H7 (cell line): ENCODE results near the gene TM9SF3. TPM values are rescaled to one million over a fixed set of nuclear protein-coding genes. Genes with fewer than 3 reads are reported as not detected.
"Not testable (repeated sequence)": the region's sequence is repeated elsewhere in the genome, so short reads cannot be mapped to it uniquely, and the experiment has no call there.

Source experiments
- DNase-seq: peaks from one replicate; pipeline ENCODE4 v3.0.0; 2012
- H3K27me3 ChIP-seq: 2 replicates; pipeline ENCODE4 v1.6.0; 2011; ENCODE audit warnings: mild to moderate bottlenecking, low read length; ENCODE audit not compliant: control insufficient read depth, insufficient read depth
- H3K36me3 ChIP-seq: replicated peaks from 2 replicates; pipeline ENCODE4 v1.5.1; 2011; ENCODE audit warnings: low read length; ENCODE audit not compliant: control insufficient read depth, insufficient read depth
- H3K4me3 ChIP-seq: 2 replicates; pipeline ENCODE4 v1.5.1; 2011; ENCODE audit warnings: low read depth, mild to moderate bottlenecking, control low read depth, low read length, moderate library complexity; ENCODE audit not compliant: insufficient read depth
- total RNA-seq: library from RNA; depleted of rRNA; stranded (reverse); fragments of >200 nt; shearing (Covaris generic); gene quantifications from 2 replicates; pipeline ENCODE4 v1.2.3, GENCODE V29; 2014

The TM9SF3 gene
- total RNA-seq, 1 experiment from 2014 or later, result 33.6 TPM

DNA sequence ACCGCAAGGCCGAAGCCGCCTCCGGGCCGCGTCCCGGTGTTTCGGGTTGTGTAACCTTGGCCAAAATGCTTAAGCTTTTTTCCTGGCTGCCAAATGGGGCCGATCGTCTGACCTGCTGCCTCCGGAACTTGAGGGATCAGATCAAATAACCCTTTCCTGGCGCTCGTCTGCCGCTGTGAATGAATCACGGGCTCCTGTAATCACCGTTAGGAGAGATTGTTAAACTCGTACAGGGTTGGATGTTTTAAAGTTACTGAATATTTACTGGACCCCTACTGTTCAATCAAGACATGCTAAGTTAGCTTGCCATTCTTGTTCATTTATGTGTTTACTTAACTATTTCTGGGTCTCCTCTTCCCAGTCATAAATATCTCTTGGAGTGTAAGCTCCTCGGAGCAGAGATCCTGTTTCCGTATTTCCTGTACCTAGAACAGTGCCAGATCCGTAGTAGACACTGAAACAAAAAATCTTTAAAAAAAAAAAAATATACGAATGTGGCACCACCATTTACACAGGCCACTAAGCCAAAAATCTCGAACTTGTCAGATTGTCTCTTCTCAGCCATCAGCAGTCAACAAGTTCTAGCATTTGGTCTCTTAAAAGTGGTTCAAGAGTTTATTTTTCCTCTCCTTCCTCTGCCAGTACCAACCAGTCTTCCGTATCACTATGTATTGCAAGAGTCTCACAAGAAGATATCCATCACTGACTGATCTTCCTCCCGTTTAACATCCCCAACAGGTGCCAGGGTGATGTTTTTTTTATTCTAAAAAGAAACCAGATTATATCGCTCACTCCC is 650 bp upstream of the TM9SF3 start:
- Histone ChIP-seq H3K4me3 (peak overlapping the region; percentile 78), H3K36me3 (no peaks in the 10 kb centered on the region), H3K27me3 (no peaks in the 10 kb centered on the region)
- DNase-seq, result no peak

DNA sequence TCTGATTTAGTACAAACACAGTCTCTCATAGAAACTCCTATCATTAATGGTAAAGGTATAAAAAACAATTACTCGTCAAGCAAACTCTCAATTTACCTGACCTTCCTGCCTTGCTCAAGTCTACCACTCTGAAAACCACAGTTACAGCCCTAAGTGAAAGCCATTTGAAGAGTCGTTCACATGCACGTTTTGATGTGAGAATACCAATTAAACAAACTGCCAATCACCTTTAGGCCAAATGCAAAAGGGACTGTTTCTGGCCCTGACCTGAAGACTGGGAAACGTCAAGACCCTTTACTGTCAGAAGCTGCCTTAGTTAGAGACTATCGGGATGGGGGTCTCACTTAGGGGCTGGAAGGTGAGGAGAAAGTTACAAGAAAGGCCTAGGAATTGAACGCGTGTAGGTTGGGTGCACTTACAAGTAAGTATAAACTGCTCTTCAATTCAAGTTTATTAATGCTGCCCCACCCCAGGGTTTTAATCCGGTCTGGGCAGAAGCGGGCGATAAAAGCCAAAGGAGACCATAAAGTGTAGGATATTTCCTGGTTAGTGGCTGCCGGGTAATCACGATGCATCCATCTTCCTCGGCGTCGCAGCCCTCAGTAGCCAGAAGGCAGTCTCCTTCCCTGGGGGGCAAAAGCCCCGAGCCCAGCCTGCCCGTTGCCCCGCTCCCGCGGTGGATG is 935 bp downstream of the TM9SF3 start:
- no peaks in the 10 kb centered on the region for H3K36me3 ChIP-seq
- DNase-seq, result no peak
- no peaks in the 10 kb centered on the region for H3K27me3 ChIP-seq
- peak overlapping the region; percentile 78 for H3K4me3 ChIP-seq

DNA sequence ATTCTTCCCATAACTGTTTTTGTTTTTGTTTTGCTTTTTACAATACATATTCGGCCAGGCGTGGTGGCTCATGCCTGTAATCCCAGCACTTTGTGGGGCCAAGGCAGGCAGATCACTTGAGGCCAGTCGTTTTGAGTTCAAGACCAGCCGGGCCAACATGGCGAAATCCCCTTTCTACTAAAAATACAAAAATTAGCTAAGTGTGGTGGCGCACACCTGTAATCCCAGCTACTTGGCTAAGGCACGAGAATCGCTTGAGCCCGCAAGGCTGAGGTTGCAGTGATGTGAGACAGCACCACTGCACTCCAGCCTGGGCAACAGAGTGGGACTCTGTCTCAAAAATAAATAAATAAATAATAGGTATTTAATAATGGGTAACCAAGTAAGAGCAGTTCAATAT is 2.3 kb downstream of the TM9SF3 start:
- no peaks in the 10 kb centered on the region for H3K27me3 ChIP-seq
- DNase-seq, result no peak
- no peaks in the 10 kb centered on the region for H3K36me3 ChIP-seq
- no peak overlapping the region for H3K4me3 ChIP-seq

DNA sequence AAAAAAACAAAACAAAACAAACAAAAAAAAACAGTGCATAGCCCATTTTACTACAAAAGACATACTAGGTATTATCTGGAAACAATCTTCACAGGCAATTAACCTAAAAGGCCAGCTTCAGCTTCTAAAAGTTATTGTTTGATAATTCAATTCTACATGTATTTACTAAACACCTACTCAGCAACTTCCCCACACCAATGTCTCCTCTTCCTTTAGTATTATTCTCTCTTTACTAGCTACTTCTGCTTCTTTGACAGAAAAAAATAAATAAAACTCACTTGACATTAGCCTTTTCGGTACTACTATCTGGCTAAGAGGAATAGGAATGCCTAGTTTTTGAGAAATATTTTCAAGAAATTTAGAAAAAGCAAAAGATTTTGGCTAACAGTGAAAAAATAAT is 2.8 kb downstream of the TM9SF3 start:
- H3K27me3 ChIP-seq, result no peaks in the 10 kb centered on the region
- H3K4me3 ChIP-seq, result no peak overlapping the region
- no peak for DNase-seq
- no peaks in the 10 kb centered on the region for H3K36me3 ChIP-seq

- Histone ChIP-seq H3K27me3 (no peaks in the 10 kb centered on the region), H3K4me3 (no peak overlapping the region), H3K36me3 (no peaks in the 10 kb centered on the region; the same call in 1 of the 2 replicates)
- no peak for DNase-seq
These were observed 7.7 kb downstream of the TM9SF3 start for GRCh38 chr10:96579133-96579532.

- Histone ChIP-seq H3K27me3 (no peaks in the 10 kb centered on the region), H3K36me3 (no peaks in the 10 kb centered on the region; the same call in 1 of the 2 replicates), H3K4me3 (no peak overlapping the region)
- no peak for DNase-seq
These were observed 8.2 kb downstream of the TM9SF3 start for GRCh38 chr10:96578633-96579032.

DNA sequence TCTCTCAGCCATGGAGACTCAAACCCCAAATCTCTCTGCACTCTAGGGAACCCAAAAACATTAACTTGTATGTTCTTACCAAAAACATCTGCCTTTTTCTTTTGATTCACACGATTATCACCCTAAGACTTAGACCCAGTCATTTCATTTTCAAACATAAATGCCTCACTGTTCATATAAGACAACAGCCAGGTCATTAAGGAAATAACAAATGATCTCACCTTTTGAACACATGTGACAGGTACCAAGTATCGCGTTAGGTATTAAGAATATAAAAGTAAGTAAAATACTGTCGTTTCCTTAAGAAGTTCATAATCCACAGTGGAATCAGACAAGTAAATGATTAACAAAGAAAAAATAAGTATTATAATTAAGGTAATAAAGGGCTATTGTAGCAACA is 8.8 kb downstream of the TM9SF3 start:
- H3K27me3 ChIP-seq, result no peaks in the 10 kb centered on the region
- DNase-seq, result no peak
- no peak overlapping the region for H3K4me3 ChIP-seq
- no peaks in the 10 kb centered on the region; the same call in 1 of the 2 replicates for H3K36me3 ChIP-seq

- DNase-seq, result no peak
- H3K36me3 ChIP-seq, result no peaks in the 10 kb centered on the region; the same call in 1 of the 2 replicates
- H3K27me3 ChIP-seq, result no peaks in the 10 kb centered on the region
- no peak overlapping the region for H3K4me3 ChIP-seq
These were observed 9.7 kb downstream of the TM9SF3 start for GRCh38 chr10:96577069-96577468.

DNA sequence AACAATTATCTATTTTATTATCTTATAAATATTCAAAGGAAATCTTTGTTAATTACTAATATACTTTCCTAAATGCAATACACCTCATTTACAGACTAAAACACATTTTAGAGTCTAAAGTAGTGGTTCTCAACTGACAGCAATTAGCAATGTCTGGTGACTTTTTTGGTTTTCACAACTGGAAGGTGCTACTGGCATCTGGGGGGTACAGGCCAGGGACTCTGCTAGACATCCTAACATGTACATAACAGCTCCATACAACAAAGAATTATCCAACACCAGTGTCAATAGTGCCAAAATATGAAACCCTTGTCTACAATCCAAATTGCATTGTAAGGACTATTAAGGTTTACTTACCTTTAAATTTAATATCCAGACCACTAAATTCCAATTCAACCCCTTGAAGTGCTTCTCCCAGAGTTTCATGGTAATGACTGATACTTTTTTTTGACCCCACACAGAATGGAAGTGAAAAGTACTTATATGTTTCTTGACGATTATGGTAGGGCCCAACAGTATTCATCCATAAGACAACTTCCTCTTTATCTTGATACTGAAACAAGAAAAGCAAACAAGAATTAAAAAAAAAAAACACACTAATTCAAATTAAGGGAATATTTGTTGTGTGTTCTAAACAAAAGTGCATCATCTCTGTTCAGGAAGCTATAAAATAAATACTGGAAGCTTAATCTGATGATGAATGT is 10.4 kb downstream of the TM9SF3 start:
- no peak for DNase-seq

GRCh38 chr10:96574564-96574963 is 12.2 kb downstream of the TM9SF3 start:
- H3K4me3 ChIP-seq, H3K36me3 ChIP-seq, H3K27me3 ChIP-seq, DNase-seq: not testable (repeated sequence)

More for the DNA sequence above, 10.4 kb downstream of the TM9SF3 start:
- Histone ChIP-seq H3K4me3 (no peak overlapping the region), H3K36me3 (no peaks in the 10 kb centered on the region; the same call in 1 of the 2 replicates), H3K27me3 (no peaks in the 10 kb centered on the region)

GRCh38 chr10:96573036-96573435 is 13.8 kb downstream of the TM9SF3 start:
- no peaks in the 10 kb centered on the region; the same call in 1 of the 2 replicates for H3K36me3 ChIP-seq
- H3K27me3 ChIP-seq, result no peaks in the 10 kb centered on the region
- H3K4me3 ChIP-seq, result no peak overlapping the region
- DNase-seq, result no peak

GRCh38 chr10:96570983-96571964 is 15.5 kb downstream of the TM9SF3 start:
- Histone ChIP-seq H3K4me3 (no peak overlapping the region), H3K27me3 (no peaks in the 10 kb centered on the region), H3K36me3 (no peaks in the 10 kb centered on the region; the same call in 1 of the 2 replicates)
- peak; percentile 56 for DNase-seq

DNA sequence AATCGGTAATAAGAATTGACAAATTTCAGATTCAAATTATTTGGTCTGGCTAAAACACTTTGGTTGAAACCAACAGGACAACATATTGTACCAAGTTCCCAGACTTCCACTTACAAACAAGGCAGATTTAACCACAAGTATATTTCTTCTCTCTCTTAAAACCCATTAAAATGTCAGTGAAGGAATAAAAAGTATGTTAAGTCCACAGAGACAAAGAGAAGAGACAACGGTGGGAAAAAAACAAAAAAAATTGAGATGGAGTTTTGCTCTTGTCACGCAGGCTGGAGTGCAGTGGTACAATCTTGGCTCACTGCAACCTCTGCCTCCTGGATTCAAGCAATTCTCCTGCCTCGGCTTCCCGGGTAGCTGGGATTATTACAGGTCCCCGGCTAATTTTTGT is 16.3 kb downstream of the TM9SF3 start:
- DNase-seq, result no peak

DNA sequence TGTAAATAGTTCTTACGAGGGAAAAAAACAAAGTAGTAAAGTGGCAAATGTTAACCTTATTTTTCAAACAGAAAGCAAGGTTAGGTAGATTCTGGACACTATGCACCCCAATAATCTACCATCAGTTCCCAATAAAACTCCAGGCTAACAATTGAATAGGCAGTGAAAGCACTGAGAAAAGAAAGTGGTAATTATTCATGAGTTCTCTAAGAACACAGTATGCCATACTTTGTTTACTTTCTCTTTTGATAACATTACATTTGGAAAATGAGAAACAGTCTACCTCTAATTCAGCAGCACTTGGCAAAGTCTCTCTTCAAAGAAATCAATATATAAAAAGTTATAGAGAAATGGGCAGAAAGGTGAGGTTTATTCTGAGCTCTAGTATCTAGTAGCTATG is 18.4 kb downstream of the TM9SF3 start:
- Histone ChIP-seq H3K4me3 (no peak overlapping the region), H3K36me3 (no peaks in the 10 kb centered on the region; the same call in none of the 2 replicates), H3K27me3 (no peaks in the 10 kb centered on the region)
- no peak for DNase-seq

More for the DNA sequence above, 16.3 kb downstream of the TM9SF3 start:
- Histone ChIP-seq H3K36me3 (no peaks in the 10 kb centered on the region; the same call in 1 of the 2 replicates), H3K27me3 (no peaks in the 10 kb centered on the region), H3K4me3 (no peak overlapping the region)
